GM18519 (cell line): ENCODE results near the gene CHRNA3.
"Not testable (repeated sequence)": the region's sequence is repeated elsewhere in the genome, so short reads cannot be mapped to it uniquely, and the experiment has no call there.

Source experiments
- ATAC-seq: cut with Tn5 transposase; IDR thresholded peaks from one replicate; pipeline ENCODE4 v1.9.1; 2021; ENCODE audit warnings: mild to moderate bottlenecking, moderate library complexity; ENCODE audit not compliant: unreplicated experiment, low FRiP score

CHRNA3 gene

GRCh38 chr15:78619022-78619950 is 1.5 kb downstream of the CHRNA3 start:
- no peak for ATAC-seq

DNA sequence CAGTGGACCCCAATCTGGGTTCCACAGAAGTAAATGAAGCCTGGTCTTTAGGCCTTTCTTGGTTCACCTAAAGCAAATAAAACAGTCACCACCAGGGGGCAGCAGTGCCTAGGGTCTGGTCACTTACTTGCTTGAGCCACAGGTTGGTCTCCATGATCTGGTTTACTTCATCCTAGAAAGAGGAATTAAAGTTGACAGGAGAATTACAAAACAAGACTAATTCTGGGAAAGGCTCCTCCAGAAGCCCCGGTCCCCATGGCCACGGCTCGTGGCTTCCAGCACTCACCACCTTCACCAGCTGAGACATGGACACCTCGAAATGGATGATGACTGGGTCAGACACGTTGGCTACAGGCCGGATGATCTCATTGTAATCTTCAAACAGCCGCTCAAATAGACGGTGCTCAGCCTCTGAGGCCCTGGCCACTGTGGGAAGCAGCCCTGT is 2.3 kb downstream of the CHRNA3 start:
- no peak for ATAC-seq

- no peak for ATAC-seq
Measured at GRCh38 chr15:78618064-78618463, 2.7 kb downstream of the CHRNA3 start.

DNA sequence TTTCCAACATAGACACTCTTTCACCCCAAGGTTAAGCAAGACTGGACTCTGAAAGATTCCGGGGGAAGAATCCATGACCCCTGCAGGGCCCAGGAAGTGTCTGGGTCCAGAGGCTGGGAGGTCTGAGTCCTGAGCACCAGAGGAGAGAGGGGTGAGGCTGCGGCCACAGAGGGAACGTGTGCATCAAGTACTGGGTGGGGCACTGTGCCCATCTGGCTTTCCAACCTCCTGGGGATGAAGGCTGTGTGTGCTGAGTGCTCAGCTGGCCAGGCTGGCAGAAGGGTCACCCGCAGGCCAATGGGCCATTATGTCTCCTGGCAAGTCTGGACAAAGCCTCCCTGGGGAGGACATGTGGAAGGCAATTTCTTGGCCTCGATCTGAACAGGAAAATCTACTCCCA is 3.3 kb downstream of the CHRNA3 start:
- no peak for ATAC-seq

DNA sequence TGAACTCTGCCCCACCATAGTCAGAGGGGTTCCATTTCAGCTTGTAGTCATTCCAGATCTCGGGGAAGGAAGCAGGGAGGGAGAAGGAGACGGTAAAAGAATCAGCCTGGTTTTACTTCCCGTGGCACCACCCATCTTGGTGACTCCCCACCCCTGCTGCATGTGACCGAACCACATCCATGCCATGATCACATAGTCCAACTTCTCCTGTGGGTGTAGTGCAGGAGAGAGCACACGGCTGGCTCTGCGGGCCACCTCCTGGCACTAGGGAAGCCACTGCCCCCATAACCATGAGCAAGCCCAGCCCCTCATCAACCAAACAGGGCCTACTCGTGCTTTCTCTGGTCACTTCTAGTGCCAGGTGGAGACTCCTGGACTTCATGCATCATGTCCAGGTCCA is 3.7 kb downstream of the CHRNA3 start:
- no peak for ATAC-seq

DNA sequence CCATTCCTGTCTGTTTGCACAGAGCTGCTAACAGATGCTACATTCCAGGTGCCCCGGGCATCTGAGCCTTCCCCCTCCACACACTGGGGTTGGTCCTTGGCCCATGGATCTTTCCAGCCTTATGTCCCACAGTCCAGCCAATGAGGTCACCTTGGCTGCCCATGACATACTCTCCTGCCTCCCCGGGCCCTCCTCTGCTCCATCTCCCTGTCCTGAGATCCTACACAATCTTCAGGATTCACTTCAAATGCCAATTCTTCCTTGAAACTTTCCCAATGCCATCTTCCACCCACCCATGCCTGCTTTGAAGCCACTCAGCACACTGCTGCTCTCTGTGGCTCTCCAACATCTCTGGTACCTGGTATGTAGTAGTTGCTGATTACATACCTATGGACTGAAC is 4.3 kb downstream of the CHRNA3 start:
- ATAC-seq: no peak

GRCh38 chr15:78615151-78615589 is 5.6 kb downstream of the CHRNA3 start:
- no peak for ATAC-seq

GRCh38 chr15:78614021-78614420 is 6.8 kb downstream of the CHRNA3 start:
- ATAC-seq: no peak

GRCh38 chr15:78609551-78609950 is 11.2 kb downstream of the CHRNA3 start:
- not testable (repeated sequence) for ATAC-seq

- no peak for ATAC-seq
Measured at GRCh38 chr15:78605680-78606079, 15.1 kb downstream of the CHRNA3 start.

- no peak for ATAC-seq
Measured at GRCh38 chr15:78605201-78605600, 15.6 kb downstream of the CHRNA3 start.

DNA sequence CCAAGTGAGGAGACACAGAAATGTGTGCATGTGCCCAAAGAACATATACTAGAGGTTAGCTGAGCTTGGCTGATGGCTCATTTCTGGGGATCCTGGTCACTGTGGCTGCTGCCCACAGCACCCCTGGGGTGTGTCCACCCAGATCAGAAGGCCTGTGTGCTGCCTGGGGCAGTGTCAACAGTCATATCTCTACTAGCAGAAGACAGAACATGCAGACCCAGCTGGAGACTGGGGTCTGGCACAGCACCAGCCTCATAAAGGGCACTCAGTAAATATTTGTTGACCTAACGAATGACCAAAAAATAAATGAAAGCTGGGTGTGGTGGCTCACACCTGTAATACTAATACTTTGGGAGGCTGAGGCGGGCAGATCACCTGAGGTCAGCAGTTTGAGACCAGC is 16.4 kb downstream of the CHRNA3 start:
- ATAC-seq: no peak

GRCh38 chr15:78603467-78603866 is 17.3 kb downstream of the CHRNA3 start:
- ATAC-seq: no peak

GRCh38 chr15:78599189-78599588 is 21.6 kb downstream of the CHRNA3 start:
- no peak for ATAC-seq

DNA sequence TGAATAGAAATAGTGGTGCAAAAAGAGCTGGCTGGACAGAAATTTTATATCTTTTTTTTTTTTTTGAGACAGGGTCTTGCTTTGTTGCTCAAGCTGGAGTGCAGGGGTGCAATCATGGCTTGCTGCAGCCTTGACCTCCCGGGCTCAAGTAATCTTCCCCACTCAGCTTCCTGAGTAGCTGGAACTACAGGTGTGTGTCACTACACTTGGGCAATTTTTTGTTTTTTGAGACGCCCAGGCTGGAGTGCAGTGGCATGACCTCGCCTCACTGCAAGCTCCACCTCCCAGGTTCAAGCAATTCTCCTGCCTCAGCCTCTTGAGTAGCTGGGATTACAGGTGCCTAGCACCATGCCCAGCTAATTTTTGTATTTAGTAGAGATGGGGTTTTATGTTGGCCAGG is 22.4 kb downstream of the CHRNA3 start:
- no peak for ATAC-seq

GRCh38 chr15:78597583-78597982 is 23.2 kb downstream of the CHRNA3 start:
- no peak for ATAC-seq

- ATAC-seq: no peak
Measured at GRCh38 chr15:78574944-78575343, 45.9 kb downstream of the CHRNA3 start.

DNA sequence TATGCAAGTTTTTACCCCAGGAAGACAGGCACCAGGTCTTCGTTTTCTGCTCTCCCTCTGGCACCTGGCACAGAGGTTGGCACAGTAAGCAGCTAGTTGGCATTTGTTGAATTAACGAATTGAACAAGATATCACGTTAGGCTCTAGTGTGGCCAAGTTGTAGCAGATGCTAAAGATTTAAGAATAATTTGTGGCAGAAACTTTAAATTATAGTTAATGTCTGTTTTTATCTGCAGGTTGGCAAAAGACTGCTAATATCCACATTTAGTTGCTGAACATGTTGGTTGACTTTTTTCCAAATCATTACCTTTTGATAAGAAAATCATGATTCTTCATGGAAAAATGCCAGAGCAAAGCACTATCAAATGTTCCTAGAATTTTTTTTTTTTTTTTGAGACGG is 47.4 kb downstream of the CHRNA3 start:
- ATAC-seq: no peak

GRCh38 chr15:78571382-78571781 is 49.4 kb downstream of the CHRNA3 start:
- no peak for ATAC-seq

GRCh38 chr15:78570710-78571109 is 50.1 kb downstream of the CHRNA3 start:
- no peak for ATAC-seq

GRCh38 chr15:78567531-78567930 is 53.3 kb downstream of the CHRNA3 start:
- ATAC-seq: no peak
